HEK293 (cell line): ENCODE results near the gene CHM.

Experiments
- CTCF ChIA-PET: fragments of 350-600 bp; formaldehyde crosslinking; extraction: SDS; loops from one replicate; lab custom pipeline; 2021; ENCODE audit warnings: antibody characterized with exemption; lab: Yijun Ruan, JAX
- POLR2A ChIA-PET: fragments of 300-600 bp; formaldehyde crosslinking; extraction: SDS; loops from one replicate; lab custom pipeline; 2020; ENCODE audit warnings: antibody characterized with exemption, inconsistent platforms; lab: Yijun Ruan, JAX
- H3K27ac ChIP-seq: fragments of 200-500 bp; sonication (Bioruptor generic); 2 replicates; pipeline ENCODE4 v1.5.1; 2014; ENCODE audit warnings: low read depth, low read length, control low read depth, inconsistent platforms; ENCODE audit errors: extremely low read depth
- H3K36me3 ChIP-seq, 2 experiments: fragments of 200-500 bp in 1 of 2; sonication (Bioruptor generic) in 1 of 2; 1 replicate in 1 of 2; 2 replicates in 1 of 2; pipeline ENCODE4 v1.5.1; 2014 to 2017; ENCODE audit warnings: inconsistent platforms in 2 of 2, low read length in 2 of 2; ENCODE audit not compliant: control insufficient read depth in 2 of 2, insufficient read depth in 1 of 2
- H3K4me1 ChIP-seq: fragments of 200-500 bp; sonication (Bioruptor generic); 2 replicates; pipeline ENCODE4 v1.5.1; 2014; ENCODE audit warnings: mild to moderate bottlenecking, low read length, inconsistent platforms; ENCODE audit not compliant: control insufficient read depth, insufficient read depth
- H3K4me3 ChIP-seq: 2 replicates; pipeline ENCODE4 v1.5.1; 2011; ENCODE audit warnings: low read depth, mild to moderate bottlenecking, control low read depth, low read length, moderate library complexity
- H3K9me3 ChIP-seq: fragments of 200-500 bp; sonication (Bioruptor generic); 2 replicates; pipeline ENCODE4 v1.5.1; 2014; ENCODE audit warnings: low read depth, low read length, inconsistent platforms; ENCODE audit not compliant: control insufficient read depth, insufficient read depth
- BCL11A ChIP-seq: fragments of 450-650 bp; formaldehyde crosslinking; IDR thresholded peaks from 2 replicates; pipeline ENCODE4 v1.5.1; 2016; ENCODE audit warnings: low read depth, missing biosample characterization, missing genetic modification characterization
- GLIS1 ChIP-seq: fragments of 450-650 bp; formaldehyde crosslinking; IDR thresholded peaks from 2 replicates; pipeline ENCODE4 v1.5.1; 2016; ENCODE audit warnings: missing biosample characterization, missing genetic modification characterization
- GLIS2 ChIP-seq: fragments of 450-650 bp; formaldehyde crosslinking; IDR thresholded peaks from 2 replicates; pipeline ENCODE4 v1.5.1; 2016; ENCODE audit warnings: missing biosample characterization, missing genetic modification characterization
- HOXA7 ChIP-seq: sonication (generic); formaldehyde crosslinking; IDR thresholded peaks from 2 replicates; pipeline ENCODE4 v1.8.1; 2022; ENCODE audit warnings: missing genetic modification reagents, borderline replicate concordance
- KLF10 ChIP-seq: fragments of 450-650 bp; IDR thresholded peaks from 2 replicates; pipeline ENCODE4 v1.5.1; 2018; ENCODE audit warnings: missing biosample characterization, mild to moderate bottlenecking, missing genetic modification characterization
- MZF1 ChIP-seq: fragments of 450-650 bp; formaldehyde crosslinking; IDR thresholded peaks from 2 replicates; pipeline ENCODE4 v1.5.1; 2017; ENCODE audit warnings: missing biosample characterization, missing genetic modification characterization, borderline replicate concordance
- ZFP41 ChIP-seq: fragments of 450-650 bp; formaldehyde crosslinking; IDR thresholded peaks from 2 replicates; pipeline ENCODE4 v1.5.1; 2016; ENCODE audit warnings: missing biosample characterization, missing genetic modification characterization, borderline replicate concordance
- ZNF114 ChIP-seq: fragments of 450-650 bp; formaldehyde crosslinking; IDR thresholded peaks from 2 replicates; pipeline ENCODE4 v1.5.0; 2017; ENCODE audit warnings: missing biosample characterization, missing genetic modification characterization
- ZNF121 ChIP-seq: fragments of 450-650 bp; formaldehyde crosslinking; IDR thresholded peaks from 2 replicates; pipeline ENCODE4 v1.5.1; 2016; ENCODE audit warnings: missing biosample characterization, missing genetic modification characterization
- ZNF132 ChIP-seq: fragments of 450-650 bp; formaldehyde crosslinking; IDR thresholded peaks from 2 replicates; pipeline ENCODE4 v1.5.1; 2017; ENCODE audit warnings: missing biosample characterization, missing genetic modification characterization, borderline replicate concordance
- ZNF202 ChIP-seq: fragments of 450-650 bp; formaldehyde crosslinking; IDR thresholded peaks from 2 replicates; pipeline ENCODE4 v1.5.1; 2016; ENCODE audit warnings: missing biosample characterization, missing genetic modification characterization, borderline replicate concordance
- ZNF211 ChIP-seq: fragments of 450-650 bp; formaldehyde crosslinking; IDR thresholded peaks from 2 replicates; pipeline ENCODE4 v1.5.1; 2016; ENCODE audit warnings: low read depth, missing biosample characterization, missing genetic modification characterization
- ZNF223 ChIP-seq: fragments of 450-650 bp; formaldehyde crosslinking; IDR thresholded peaks from 2 replicates; pipeline ENCODE4 v1.5.1; 2016; ENCODE audit warnings: missing biosample characterization, missing genetic modification characterization
- ZNF24 ChIP-seq: fragments of 450-650 bp; formaldehyde crosslinking; IDR thresholded peaks from 2 replicates; pipeline ENCODE4 v1.5.1; 2016; ENCODE audit warnings: missing biosample characterization, missing genetic modification characterization
- ZNF335 ChIP-seq: fragments of 450-650 bp; formaldehyde crosslinking; conservative IDR thresholded peaks from 2 replicates; pipeline ENCODE4 v1.5.1; 2016; ENCODE audit warnings: missing biosample characterization, missing genetic modification characterization
- ZNF510 ChIP-seq: fragments of 450-650 bp; formaldehyde crosslinking; IDR thresholded peaks from 2 replicates; pipeline ENCODE4 v1.5.1; 2018; ENCODE audit warnings: mild to moderate bottlenecking, missing genetic modification characterization, missing biosample characterization; ENCODE audit not compliant: insufficient replicate concordance
- ZNF521 ChIP-seq: fragments of 450-650 bp; formaldehyde crosslinking; IDR thresholded peaks from 2 replicates; pipeline ENCODE4 v1.5.1; 2017; ENCODE audit warnings: missing biosample characterization, mild to moderate bottlenecking, missing genetic modification characterization
- ZNF544 ChIP-seq: fragments of 450-650 bp; formaldehyde crosslinking; IDR thresholded peaks from 2 replicates; pipeline ENCODE4 v1.5.0; 2017; ENCODE audit warnings: missing biosample characterization, missing genetic modification characterization
- ZNF549 ChIP-seq: fragments of 450-650 bp; IDR thresholded peaks from 2 replicates; pipeline ENCODE4 v1.5.1; 2018; ENCODE audit warnings: missing biosample characterization, missing genetic modification characterization, mild to moderate bottlenecking, inconsistent platforms, moderate library complexity
- ZNF600 ChIP-seq: fragments of 450-650 bp; formaldehyde crosslinking; IDR thresholded peaks from 2 replicates; pipeline ENCODE4 v1.5.1; 2016; ENCODE audit warnings: missing biosample characterization, missing genetic modification characterization
- ZNF623 ChIP-seq: fragments of 450-650 bp; formaldehyde crosslinking; IDR thresholded peaks from 2 replicates; pipeline ENCODE4 v1.5.1; 2016; ENCODE audit warnings: missing biosample characterization, missing genetic modification characterization
- ZNF791 ChIP-seq: fragments of 450-650 bp; formaldehyde crosslinking; IDR thresholded peaks from 2 replicates; pipeline ENCODE4 v1.5.1; 2016; ENCODE audit warnings: missing biosample characterization, missing genetic modification characterization
- TF ChIP-seq, protein P1 (sequence below): fragments of 450-650 bp; formaldehyde crosslinking; IDR thresholded peaks from 2 replicates; pipeline ENCODE4 v1.5.1; 2017; ENCODE audit warnings: missing biosample characterization, missing genetic modification characterization
- TF ChIP-seq, protein P2 (sequence below): fragments of 450-650 bp; formaldehyde crosslinking; IDR thresholded peaks from 2 replicates; pipeline ENCODE4 v1.5.1; 2016; ENCODE audit warnings: missing biosample characterization, missing genetic modification characterization
- TF ChIP-seq, protein P3 (sequence below): fragments of 450-650 bp; formaldehyde crosslinking; IDR thresholded peaks from 2 replicates; pipeline ENCODE4 v1.5.1; 2016; ENCODE audit warnings: missing biosample characterization, missing genetic modification characterization
- TF ChIP-seq, protein P4 (sequence below): fragments of 450-650 bp; formaldehyde crosslinking; IDR thresholded peaks from 2 replicates; pipeline ENCODE4 v1.5.1; 2016; ENCODE audit warnings: missing biosample characterization, missing genetic modification characterization

CHM gene

DNA sequence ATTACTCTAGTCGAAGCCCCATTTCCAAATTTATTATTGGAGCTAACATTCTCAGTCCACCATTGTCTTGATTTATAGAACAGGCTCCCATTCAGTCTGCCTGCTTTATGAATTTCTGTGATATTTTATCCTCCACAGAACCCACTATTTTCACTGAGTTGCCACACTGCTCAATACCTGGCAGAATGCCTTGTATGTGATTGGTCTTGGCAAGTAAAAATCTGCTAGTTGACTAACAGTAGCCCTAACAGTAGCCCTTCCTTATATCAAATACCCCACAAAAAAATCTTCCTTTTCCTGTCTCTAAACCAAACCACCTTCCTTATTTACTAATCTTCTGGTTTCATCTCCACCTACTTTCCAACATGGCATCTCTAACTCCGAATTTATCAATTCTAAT is 82.6 kb downstream of the CHM start:
- no peak overlapping the region for H3K4me3 ChIP-seq
- no peaks in the 10 kb centered on the region for H3K36me3 ChIP-seq
- no peaks in the 10 kb centered on the region; the same call in 1 of the 2 replicates for H3K9me3 ChIP-seq
- H3K27ac ChIP-seq: no peak overlapping the region
- ChIA-PET CTCF (no interaction called here), POLR2A (no interaction called here)
- TF ChIP-seq, protein P1, sequence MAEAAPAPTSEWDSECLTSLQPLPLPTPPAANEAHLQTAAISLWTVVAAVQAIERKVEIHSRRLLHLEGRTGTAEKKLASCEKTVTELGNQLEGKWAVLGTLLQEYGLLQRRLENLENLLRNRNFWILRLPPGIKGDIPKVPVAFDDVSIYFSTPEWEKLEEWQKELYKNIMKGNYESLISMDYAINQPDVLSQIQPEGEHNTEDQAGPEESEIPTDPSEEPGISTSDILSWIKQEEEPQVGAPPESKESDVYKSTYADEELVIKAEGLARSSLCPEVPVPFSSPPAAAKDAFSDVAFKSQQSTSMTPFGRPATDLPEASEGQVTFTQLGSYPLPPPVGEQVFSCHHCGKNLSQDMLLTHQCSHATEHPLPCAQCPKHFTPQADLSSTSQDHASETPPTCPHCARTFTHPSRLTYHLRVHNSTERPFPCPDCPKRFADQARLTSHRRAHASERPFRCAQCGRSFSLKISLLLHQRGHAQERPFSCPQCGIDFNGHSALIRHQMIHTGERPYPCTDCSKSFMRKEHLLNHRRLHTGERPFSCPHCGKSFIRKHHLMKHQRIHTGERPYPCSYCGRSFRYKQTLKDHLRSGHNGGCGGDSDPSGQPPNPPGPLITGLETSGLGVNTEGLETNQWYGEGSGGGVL (tag by site-specific recombination): no peak
- TF ChIP-seq KLF10 (tag by site-specific recombination) (no peak), ZNF24 (no peak), GLIS2 (tag by site-specific recombination) (no peak), MZF1 (no peak), BCL11A (tag by site-specific recombination) (no peak), ZNF544 (tag by site-specific recombination) (no peak), ZFP41 (tag by site-specific recombination) (no peak), ZNF202 (tag by site-specific recombination) (no peak), ZNF791 (no peak), ZNF211 (no peak)
- H3K4me1 ChIP-seq: no peaks in the 10 kb centered on the region

DNA sequence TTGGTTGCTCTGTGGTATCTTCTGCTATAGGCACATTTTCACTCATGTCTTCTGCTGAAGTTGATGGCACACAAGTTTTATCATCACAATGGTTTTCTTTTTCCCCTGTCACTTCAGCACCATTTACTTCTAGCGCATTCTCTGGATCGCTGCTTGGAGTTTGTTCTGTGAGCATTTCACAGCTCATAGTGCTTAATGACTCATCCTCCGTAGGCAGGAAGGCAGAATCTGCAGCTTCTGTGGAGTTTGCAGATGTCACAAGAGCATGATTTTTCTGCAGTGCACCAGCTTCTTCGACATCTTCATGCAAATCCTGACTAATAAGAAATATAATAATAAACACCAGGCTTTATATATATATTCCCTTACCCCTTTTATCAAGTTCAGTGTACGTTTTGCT is 83.6 kb downstream of the CHM start:
- ChIA-PET POLR2A (no interaction called here), CTCF (no interaction called here)
- TF ChIP-seq ZNF223 (tag by site-specific recombination) (no peak), ZNF623 (tag by site-specific recombination) (no peak), ZNF791 (no peak), HOXA7 (CRISPR knock-in tag) (no peak)
- no peaks in the 10 kb centered on the region for H3K36me3 ChIP-seq
- H3K4me1 ChIP-seq: no peaks in the 10 kb centered on the region
- H3K9me3 ChIP-seq: no peaks in the 10 kb centered on the region
- H3K4me3 ChIP-seq: no peak overlapping the region
- H3K27ac ChIP-seq: no peak overlapping the region

DNA sequence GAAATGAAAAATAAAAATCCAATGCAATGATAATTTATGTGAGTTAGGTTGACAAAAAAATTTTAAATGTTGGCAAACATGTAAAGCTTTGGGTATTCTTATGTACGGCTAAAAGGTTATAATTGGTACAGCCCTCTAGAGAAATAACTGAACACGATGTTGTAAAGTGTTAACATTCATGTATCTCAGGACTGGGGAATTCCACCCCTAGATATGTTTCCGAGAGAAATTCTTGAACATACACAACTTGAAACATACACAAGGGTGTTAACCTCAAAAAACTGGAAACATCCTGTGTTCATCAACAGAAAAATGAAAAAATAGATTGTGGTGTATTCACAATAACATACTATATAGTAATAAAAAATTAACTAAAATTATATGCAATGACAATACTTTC is 91.8 kb downstream of the CHM start:
- Histone ChIP-seq H3K4me1 (no peaks in the 10 kb centered on the region), H3K9me3 (peaks cover 6% of the 10 kb centered on the region; the same call in 1 of the 2 replicates), H3K4me3 (no peak overlapping the region), H3K27ac (no peak overlapping the region), H3K36me3 (peaks cover 2 to 11% of the 10 kb centered on the region in 2 experiments; a peak in 2 of 3 replicates)
- CTCF ChIA-PET: no interaction called here
- TF ChIP-seq ZNF132 (tag by site-specific recombination) (no peak), ZNF510 (tag by site-specific recombination) (no peak), HOXA7 (CRISPR knock-in tag) (no peak), ZNF521 (tag by site-specific recombination) (no peak), ZNF600 (no peak), GLIS1 (tag by site-specific recombination) (no peak), ZNF114 (tag by site-specific recombination) (no peak), ZNF549 (tag by site-specific recombination) (no peak), ZNF335 (tag by site-specific recombination) (no peak), ZNF121 (tag by site-specific recombination) (no peak)
- TF ChIP-seq, protein P2, sequence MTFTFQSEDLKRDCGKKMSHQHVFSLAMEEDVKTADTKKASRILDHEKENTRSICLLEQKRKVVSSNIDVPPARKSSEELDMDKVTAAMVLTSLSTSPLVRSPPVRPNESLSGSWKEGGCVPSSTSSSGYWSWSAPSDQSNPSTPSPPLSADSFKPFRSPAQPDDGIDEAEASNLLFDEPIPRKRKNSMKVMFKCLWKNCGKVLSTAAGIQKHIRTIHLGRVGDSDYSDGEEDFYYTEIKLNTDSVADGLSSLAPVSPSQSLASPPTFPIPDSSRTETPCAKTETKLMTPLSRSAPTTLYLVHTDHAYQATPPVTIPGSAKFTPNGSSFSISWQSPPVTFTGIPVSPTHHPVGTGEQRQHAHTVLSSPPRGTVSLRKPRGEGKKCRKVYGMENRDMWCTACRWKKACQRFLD (tag by site-specific recombination): no peak
- TF ChIP-seq, protein P3, sequence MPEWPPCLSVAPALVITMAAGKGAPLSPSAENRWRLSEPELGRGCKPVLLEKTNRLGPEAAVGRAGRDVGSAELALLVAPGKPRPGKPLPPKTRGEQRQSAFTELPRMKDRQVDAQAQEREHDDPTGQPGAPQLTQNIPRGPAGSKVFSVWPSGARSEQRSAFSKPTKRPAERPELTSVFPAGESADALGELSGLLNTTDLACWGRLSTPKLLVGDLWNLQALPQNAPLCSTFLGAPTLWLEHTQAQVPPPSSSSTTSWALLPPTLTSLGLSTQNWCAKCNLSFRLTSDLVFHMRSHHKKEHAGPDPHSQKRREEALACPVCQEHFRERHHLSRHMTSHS: no peak
- TF ChIP-seq, protein P4, sequence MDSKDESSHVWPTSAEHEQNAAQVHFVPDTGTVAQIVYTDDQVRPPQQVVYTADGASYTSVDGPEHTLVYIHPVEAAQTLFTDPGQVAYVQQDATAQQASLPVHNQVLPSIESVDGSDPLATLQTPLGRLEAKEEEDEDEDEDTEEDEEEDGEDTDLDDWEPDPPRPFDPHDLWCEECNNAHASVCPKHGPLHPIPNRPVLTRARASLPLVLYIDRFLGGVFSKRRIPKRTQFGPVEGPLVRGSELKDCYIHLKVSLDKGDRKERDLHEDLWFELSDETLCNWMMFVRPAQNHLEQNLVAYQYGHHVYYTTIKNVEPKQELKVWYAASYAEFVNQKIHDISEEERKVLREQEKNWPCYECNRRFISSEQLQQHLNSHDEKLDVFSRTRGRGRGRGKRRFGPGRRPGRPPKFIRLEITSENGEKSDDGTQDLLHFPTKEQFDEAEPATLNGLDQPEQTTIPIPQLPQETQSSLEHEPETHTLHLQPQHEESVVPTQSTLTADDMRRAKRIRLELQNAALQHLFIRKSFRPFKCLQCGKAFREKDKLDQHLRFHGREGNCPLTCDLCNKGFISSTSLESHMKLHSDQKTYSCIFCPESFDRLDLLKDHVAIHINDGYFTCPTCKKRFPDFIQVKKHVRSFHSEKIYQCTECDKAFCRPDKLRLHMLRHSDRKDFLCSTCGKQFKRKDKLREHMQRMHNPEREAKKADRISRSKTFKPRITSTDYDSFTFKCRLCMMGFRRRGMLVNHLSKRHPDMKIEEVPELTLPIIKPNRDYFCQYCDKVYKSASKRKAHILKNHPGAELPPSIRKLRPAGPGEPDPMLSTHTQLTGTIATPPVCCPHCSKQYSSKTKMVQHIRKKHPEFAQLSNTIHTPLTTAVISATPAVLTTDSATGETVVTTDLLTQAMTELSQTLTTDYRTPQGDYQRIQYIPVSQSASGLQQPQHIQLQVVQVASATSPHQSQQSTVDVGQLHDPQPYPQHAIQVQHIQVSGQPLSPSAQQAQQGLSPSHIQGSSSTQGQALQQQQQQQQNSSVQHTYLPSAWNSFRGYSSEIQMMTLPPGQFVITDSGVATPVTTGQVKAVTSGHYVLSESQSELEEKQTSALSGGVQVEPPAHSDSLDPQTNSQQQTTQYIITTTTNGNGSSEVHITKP (tag by site-specific recombination): no peak
- POLR2A ChIA-PET: no interaction called here
